ENCODE measurements around the gene MAPK8. TPM values are rescaled to one million over a fixed set of nuclear protein-coding genes. Genes with fewer than 3 reads are reported as not detected.

Gene MAPK8
- total and polyA plus RNA-seq, 12 donors: 7.6 to 103 (median 31.9) TPM

GRCh38 chr10:48478980-48479811 is 172.7 kb downstream of the MAPK8 start:
- H3K27ac ChIP-seq: no peak overlapping the region
- no peak overlapping the region for H3K4me3 ChIP-seq
- H3K9me3 ChIP-seq (replicated peaks in 1 of 3): no peaks in the 10 kb centered on the region
- TF ChIP-seq POLR2A (IDR thresholded peaks at IDR 0.05) (no peak), CTCF (IDR thresholded peaks at IDR 0.05) (no peak)
- DNase-seq: peak in 2 of 7 donors; percentile 9 to 17
- 78 to 86% (median 82%) methylated on average over 18 to 30 of the region's 30 CpGs for WGBS, 4 donors
- H3K27me3 ChIP-seq: peaks cover 3% of the 10 kb centered on the region
- H3K36me3 ChIP-seq (replicated peaks in 1 of 2): no peaks in the 10 kb centered on the region
- H3K4me1 ChIP-seq (replicated peaks in 1 of 2): no peaks in the 10 kb centered on the region
- intact Hi-C loops (cut with DNase I): no loop called here

GRCh38 chr10:48480397-48481374 is 174.2 kb downstream of the MAPK8 start:
- DNase-seq: peak in 2 of 7 donors; percentile 8 to 31

GRCh38 chr10:48481385-48481784 is 174.9 kb downstream of the MAPK8 start:
- H3K4me1 ChIP-seq (replicated peaks in 1 of 2): no peaks in the 10 kb centered on the region
- H3K9me3 ChIP-seq (replicated peaks in 1 of 3): no peaks in the 10 kb centered on the region
- TF ChIP-seq CTCF (IDR thresholded peaks at IDR 0.05) (no peak), POLR2A (IDR thresholded peaks at IDR 0.05) (no peak)
- intact Hi-C loops (cut with DNase I): no loop called here
- no peak overlapping the region for H3K4me3 ChIP-seq
- no peaks in the 10 kb centered on the region for H3K36me3 ChIP-seq (replicated peaks in 1 of 2)
- H3K27ac ChIP-seq: no peak overlapping the region
- peaks cover 3% of the 10 kb centered on the region for H3K27me3 ChIP-seq
- no peak for DNase-seq
- WGBS, 4 donors: 77 to 85% (median 83%) methylated on average over 2 of the region's 2 CpGs

More at GRCh38 chr10:48480397-48481374, 174.2 kb downstream of the MAPK8 start:
- Histone ChIP-seq H3K27me3 (peaks cover 3% of the 10 kb centered on the region), H3K9me3 (replicated peaks in 1 of 3) (no peaks in the 10 kb centered on the region), H3K4me3 (no peak overlapping the region), H3K36me3 (replicated peaks in 1 of 2) (no peaks in the 10 kb centered on the region), H3K27ac (no peak overlapping the region), H3K4me1 (replicated peaks in 1 of 2) (no peaks in the 10 kb centered on the region)
- TF ChIP-seq CTCF (IDR thresholded peaks at IDR 0.05): no peak
- TF ChIP-seq POLR2A (IDR thresholded peaks at IDR 0.05): no peak
- WGBS, 4 donors: 50 to 58% (median 55%) methylated on average over 16 to 20 of the region's 20 CpGs
- intact Hi-C loops (cut with DNase I): no loop called here

GRCh38 chr10:48482207-48482606 is 175.7 kb downstream of the MAPK8 start:
- no peak for DNase-seq
- 79 to 82% (median 81%) methylated on average over 3 of the region's 3 CpGs for WGBS, 4 donors
- TF ChIP-seq CTCF (IDR thresholded peaks at IDR 0.05): no peak
- TF ChIP-seq POLR2A (IDR thresholded peaks at IDR 0.05): no peak

More at GRCh38 chr10:48482207-48482606, 175.7 kb downstream of the MAPK8 start:
- no peak overlapping the region for H3K27ac ChIP-seq
- intact Hi-C loops (cut with DNase I): no loop called here
- H3K36me3 ChIP-seq (replicated peaks in 1 of 2): no peaks in the 10 kb centered on the region
- H3K4me3 ChIP-seq: no peak overlapping the region
- no peaks in the 10 kb centered on the region for H3K4me1 ChIP-seq (replicated peaks in 1 of 2)
- peaks cover 3% of the 10 kb centered on the region for H3K27me3 ChIP-seq
- H3K9me3 ChIP-seq (replicated peaks in 1 of 3): no peaks in the 10 kb centered on the region
